ENCODE data around the gene SREBF2.

SREBF2 gene

GRCh38 chr22:41923595-41924276 lies 90.8 kb downstream of the SREBF2 start:
- DNase-seq = no peak

DNA sequence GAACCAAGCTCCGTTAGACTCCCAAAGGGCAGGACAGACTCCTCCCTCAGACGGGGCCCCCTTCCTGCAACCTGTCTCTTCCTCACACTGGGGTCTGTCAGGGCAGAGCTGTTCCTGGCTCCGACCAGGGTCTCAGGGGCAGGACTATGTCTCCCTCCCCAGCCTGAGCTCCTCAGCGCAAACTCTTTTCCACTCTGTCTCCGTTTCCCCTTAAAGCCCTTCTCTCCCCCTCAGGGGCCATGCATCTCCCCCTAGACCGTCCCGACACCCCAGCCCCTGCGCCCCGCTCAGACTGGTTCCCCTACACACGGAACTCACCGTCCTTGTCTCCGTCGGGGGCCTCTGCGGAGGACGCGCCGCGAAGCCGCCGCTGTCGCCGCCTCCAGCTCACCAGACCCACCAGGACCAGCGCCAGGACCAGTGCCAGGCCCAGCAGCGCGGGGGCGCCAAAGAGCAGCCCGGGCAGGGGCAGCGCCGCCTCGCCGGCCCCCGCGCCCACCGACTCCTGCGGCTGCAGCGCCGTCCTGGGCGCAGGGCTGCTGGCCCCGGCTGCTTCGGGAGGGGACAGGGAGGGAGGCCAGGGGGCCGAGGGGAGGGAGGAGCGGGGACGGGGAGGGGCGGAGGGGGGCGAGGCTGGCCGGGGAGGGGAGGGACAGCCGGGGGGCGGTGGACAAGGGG lies 93.0 kb downstream of the SREBF2 start:
- DNase-seq = peak; percentile 46

- DNase-seq = no peak
These were observed 94.9 kb downstream of the SREBF2 start for GRCh38 chr22:41927813-41928212.

- no peak for DNase-seq
These were observed 95.9 kb downstream of the SREBF2 start for GRCh38 chr22:41928593-41929417.

GRCh38 chr22:41929418-41929810 lies 96.5 kb downstream of the SREBF2 start:
- no peak for DNase-seq

DNA sequence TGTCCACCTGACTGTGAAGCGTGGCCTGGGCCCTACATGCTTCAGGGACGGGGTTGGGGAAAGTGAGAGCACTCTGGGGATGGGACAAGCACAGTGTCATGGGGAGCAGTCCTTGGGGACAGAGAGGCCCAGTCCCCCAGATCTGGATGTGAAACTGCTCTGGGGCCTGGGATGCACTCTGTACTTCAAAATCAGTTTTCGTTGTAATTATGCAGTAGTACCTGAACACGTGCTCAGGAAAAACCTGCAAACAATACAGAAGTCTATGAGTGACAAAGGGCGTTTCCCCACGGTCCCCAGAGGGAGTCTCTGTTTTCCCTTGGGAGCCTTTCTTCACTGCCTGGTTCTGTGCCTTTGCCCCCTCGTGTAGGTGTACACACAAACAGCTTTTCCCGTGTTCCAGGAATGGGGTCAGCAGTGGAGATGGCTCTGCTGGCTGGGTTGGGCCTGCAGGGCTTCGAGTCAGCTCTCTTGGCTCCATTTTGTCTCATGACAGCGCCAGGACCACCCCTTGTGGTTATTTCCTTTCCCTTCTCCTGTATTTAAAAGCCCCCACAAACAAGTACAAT lies 98.9 kb downstream of the SREBF2 start:
- DNase-seq = no peak

- DNase-seq = no peak
These were observed 99.4 kb downstream of the SREBF2 start for GRCh38 chr22:41932353-41932752.

- DNase-seq = no peak
These were observed 100.7 kb downstream of the SREBF2 start for GRCh38 chr22:41933411-41934177.

- DNase-seq = no peak
These were observed 101.5 kb downstream of the SREBF2 start for GRCh38 chr22:41934284-41935014.

GRCh38 chr22:41935015-41935351 lies 102.1 kb downstream of the SREBF2 start:
- no peak for DNase-seq

DNA sequence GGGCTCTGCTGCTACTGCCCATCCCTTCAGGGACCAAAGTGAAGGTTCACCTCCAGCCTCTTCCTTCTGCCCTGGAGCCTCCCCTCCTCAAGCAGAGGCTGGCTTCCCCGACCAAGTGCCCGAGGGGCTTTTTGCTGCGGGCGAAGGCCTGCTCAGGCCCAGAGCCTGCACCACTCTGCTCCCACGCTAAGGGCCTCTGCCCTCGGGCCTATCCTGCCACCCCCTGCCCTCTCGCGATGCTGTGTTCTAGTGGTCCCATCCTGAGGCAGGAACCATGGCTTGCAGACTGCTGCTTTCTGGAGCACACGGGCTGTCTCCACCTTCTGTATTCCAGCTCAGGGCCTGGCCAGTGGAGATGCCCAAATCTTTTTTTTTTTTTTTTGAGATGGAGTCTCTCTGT lies 102.6 kb downstream of the SREBF2 start:
- no peak for DNase-seq

DNA sequence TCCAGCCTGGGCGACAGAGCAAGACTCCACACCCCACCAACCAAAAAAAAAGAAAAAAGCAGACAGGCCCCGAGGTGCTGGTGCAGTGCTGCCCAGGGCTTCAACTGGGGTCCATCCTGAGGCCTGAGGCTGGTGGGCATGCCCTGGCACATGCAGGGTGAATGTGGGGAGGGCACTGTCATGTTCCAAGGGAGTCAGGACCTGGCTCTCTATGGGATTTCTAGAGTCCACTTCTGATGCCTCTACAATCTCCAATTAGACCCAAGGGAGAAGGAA lies 103.9 kb downstream of the SREBF2 start:
- DNase-seq = no peak

GRCh38 chr22:41939981-41940831 lies 107.3 kb downstream of the SREBF2 start:
- DNase-seq = no peak

GRCh38 chr22:41940832-41941765 lies 108.2 kb downstream of the SREBF2 start:
- DNase-seq = peak; percentile 72

- DNase-seq = no peak
These were observed 110.8 kb downstream of the SREBF2 start for GRCh38 chr22:41943661-41944209.

- peak; percentile 92 for DNase-seq
These were observed 113.9 kb downstream of the SREBF2 start, which contains the start of gene CENPM for GRCh38 chr22:41946629-41947423. Gene CENPM (minus strand): TSS chr22:41947152. CDS start chr22:41947076, 76 bp downstream.

- no peak for DNase-seq
These were observed 114.6 kb downstream of the SREBF2 start for GRCh38 chr22:41947424-41948080.

GRCh38 chr22:41948142-41948541 lies 115.2 kb downstream of the SREBF2 start:
- DNase-seq = no peak
